ENCODE results near the gene SPTBN5.

DNA sequence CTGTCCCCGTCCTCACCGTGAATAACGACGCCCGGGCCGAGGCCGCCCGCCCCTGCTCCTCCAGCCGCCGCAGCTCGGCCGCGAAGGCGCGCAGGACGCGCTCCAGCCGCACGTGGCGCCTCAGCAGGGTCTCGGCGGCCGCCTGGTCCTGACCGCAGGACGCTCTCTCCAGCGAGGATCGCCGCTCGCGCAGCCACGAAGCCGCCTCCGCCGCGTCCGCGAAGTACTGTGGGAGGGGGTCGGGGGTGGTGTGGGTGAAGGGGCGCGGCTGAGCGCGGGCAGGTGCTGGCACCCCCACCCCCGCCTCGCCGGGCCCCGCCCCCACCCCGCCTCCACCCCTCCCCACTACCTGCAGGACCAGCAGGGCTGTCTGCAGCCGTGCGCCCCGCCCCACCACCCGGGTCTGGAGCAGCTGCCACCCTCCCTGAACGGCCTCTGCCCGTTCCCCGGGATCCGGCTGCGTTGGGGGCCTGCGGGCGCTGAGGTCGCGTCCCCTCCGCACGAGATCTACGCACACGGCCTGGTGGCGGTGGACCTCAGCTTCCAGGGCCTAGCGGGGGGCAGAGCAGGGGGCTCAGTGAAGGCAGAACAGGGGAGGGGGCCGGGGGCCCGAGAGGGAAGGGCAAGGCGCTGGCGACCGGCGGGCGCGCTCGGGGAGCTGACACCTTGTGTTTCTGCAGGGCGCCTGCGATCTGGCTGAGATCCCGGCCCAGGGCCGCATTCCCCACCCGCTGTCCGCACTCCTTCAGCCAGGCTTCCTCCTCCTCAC, 11.7 kb downstream of the SPTBN5 start:
- TF ChIP-seq CTCF (IDR thresholded peaks at IDR 0.05) (no peak), SIN3A (IDR thresholded peaks at IDR 0.05; ENCODE audit: borderline replicate concordance, insufficient read depth, low read depth, low read length) (no peak), TCF7L2 (IDR thresholded peaks at IDR 0.05; ENCODE audit: low read depth, low read length) (no peak), POLR2AphosphoS5 (IDR thresholded peaks at IDR 0.05; ENCODE audit: low read depth, low read length) (no peak)
- TF ChIP-seq, protein P1, sequence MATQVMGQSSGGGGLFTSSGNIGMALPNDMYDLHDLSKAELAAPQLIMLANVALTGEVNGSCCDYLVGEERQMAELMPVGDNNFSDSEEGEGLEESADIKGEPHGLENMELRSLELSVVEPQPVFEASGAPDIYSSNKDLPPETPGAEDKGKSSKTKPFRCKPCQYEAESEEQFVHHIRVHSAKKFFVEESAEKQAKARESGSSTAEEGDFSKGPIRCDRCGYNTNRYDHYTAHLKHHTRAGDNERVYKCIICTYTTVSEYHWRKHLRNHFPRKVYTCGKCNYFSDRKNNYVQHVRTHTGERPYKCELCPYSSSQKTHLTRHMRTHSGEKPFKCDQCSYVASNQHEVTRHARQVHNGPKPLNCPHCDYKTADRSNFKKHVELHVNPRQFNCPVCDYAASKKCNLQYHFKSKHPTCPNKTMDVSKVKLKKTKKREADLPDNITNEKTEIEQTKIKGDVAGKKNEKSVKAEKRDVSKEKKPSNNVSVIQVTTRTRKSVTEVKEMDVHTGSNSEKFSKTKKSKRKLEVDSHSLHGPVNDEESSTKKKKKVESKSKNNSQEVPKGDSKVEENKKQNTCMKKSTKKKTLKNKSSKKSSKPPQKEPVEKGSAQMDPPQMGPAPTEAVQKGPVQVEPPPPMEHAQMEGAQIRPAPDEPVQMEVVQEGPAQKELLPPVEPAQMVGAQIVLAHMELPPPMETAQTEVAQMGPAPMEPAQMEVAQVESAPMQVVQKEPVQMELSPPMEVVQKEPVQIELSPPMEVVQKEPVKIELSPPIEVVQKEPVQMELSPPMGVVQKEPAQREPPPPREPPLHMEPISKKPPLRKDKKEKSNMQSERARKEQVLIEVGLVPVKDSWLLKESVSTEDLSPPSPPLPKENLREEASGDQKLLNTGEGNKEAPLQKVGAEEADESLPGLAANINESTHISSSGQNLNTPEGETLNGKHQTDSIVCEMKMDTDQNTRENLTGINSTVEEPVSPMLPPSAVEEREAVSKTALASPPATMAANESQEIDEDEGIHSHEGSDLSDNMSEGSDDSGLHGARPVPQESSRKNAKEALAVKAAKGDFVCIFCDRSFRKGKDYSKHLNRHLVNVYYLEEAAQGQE (IDR thresholded peaks at IDR 0.05; ENCODE audit: insufficient read depth in 1 of 2, low read depth in 2 of 2, low read length in 1 of 2) = no peak
